Astrocyte (in vitro differentiated cells and primary cell): ENCODE data around the gene GSN. TPM values are rescaled to one million over a fixed set of nuclear protein-coding genes. Genes with fewer than 3 reads are reported as not detected.
A peak's percentile ranks its signal among the peaks of the same experiment; 100 is the strongest.

Experiments
- DNase-seq: peaks from one replicate; pipeline ENCODE4 v3.0.0-alpha.2; 2010; ENCODE audit warnings: low read depth
- FAIRE-seq: peaks from 2 replicates; lab custom pipeline; 2011; peaks lifted over from hg19 to GRCh38; lab: Jason Lieb, UNC
- H2AFZ ChIP-seq: 2 replicates; pipeline ENCODE4 v1.6.0; 2012; ENCODE audit warnings: low read depth, low read length, inconsistent platforms
- H3K27ac ChIP-seq: 2 replicates; pipeline ENCODE4 v1.5.1; 2011; ENCODE audit warnings: low read depth, low read length, inconsistent platforms
- H3K27me3 ChIP-seq: 2 replicates; pipeline ENCODE4 v1.6.0; 2011; ENCODE audit warnings: low read length, inconsistent platforms; ENCODE audit not compliant: insufficient read depth
- H3K36me3 ChIP-seq: 2 replicates; pipeline ENCODE4 v1.5.1; 2011; ENCODE audit warnings: low read length, inconsistent platforms; ENCODE audit not compliant: insufficient read depth
- H3K4me1 ChIP-seq: 2 replicates; pipeline ENCODE4 v1.5.1; 2011; ENCODE audit warnings: low read length, inconsistent platforms; ENCODE audit not compliant: insufficient read depth
- H3K4me2 ChIP-seq: 2 replicates; pipeline ENCODE4 v1.6.0; 2012; ENCODE audit warnings: low read length, inconsistent platforms
- H3K4me3 ChIP-seq: 2 replicates; pipeline ENCODE4 v1.5.1; 2011; ENCODE audit warnings: low read depth, mild to moderate bottlenecking, low read length, inconsistent platforms; ENCODE audit not compliant: insufficient read depth
- H3K79me2 ChIP-seq: 2 replicates; pipeline ENCODE4 v1.6.0; 2012; ENCODE audit warnings: mild to moderate bottlenecking, low read length, inconsistent platforms; ENCODE audit not compliant: insufficient read depth
- H3K9ac ChIP-seq: 2 replicates; pipeline ENCODE4 v1.6.0; 2012; ENCODE audit warnings: mild to moderate bottlenecking, low read length, inconsistent platforms
- H3K9me3 ChIP-seq: 2 replicates; pipeline ENCODE4 v1.5.1; 2012; ENCODE audit warnings: low read depth, mild to moderate bottlenecking, low read length, inconsistent platforms; ENCODE audit not compliant: insufficient read depth
- H4K20me1 ChIP-seq: 2 replicates; pipeline ENCODE4 v1.6.0; 2012; ENCODE audit warnings: low read length, inconsistent platforms; ENCODE audit not compliant: insufficient read depth
- H3K27ac Mint-ChIP-seq: one replicate; pipeline ENCODE4 v1.8.0; 2021; ENCODE audit warnings: mild to moderate bottlenecking, mixed read lengths; ENCODE audit not compliant: unreplicated experiment
- H3K27me3 Mint-ChIP-seq: one replicate; pipeline ENCODE4 v1.8.0; 2021; ENCODE audit warnings: low read depth, mixed read lengths; ENCODE audit not compliant: unreplicated experiment
- H3K36me3 Mint-ChIP-seq: one replicate; pipeline ENCODE4 v1.8.0; 2021; ENCODE audit warnings: low read depth, mixed read lengths; ENCODE audit not compliant: unreplicated experiment
- H3K4me1 Mint-ChIP-seq: one replicate; pipeline ENCODE4 v1.8.0; 2021; ENCODE audit warnings: low read depth, mixed read lengths; ENCODE audit not compliant: unreplicated experiment
- H3K4me3 Mint-ChIP-seq: one replicate; pipeline ENCODE4 v1.8.0; 2021; ENCODE audit warnings: mild to moderate bottlenecking, moderate library complexity, mixed read lengths; ENCODE audit not compliant: unreplicated experiment
- H3K9me3 Mint-ChIP-seq: one replicate; pipeline ENCODE4 v1.8.0; 2021; ENCODE audit warnings: mild to moderate bottlenecking, mixed read lengths; ENCODE audit not compliant: unreplicated experiment
- CTCF ChIP-seq: IDR thresholded peaks from 2 replicates; pipeline ENCODE4 v1.5.1; 2011; ENCODE audit warnings: low read depth, mild to moderate bottlenecking, inconsistent platforms, low read length, moderate library complexity; ENCODE audit not compliant: insufficient read depth
- EZH2 ChIP-seq: IDR thresholded peaks from 2 replicates; pipeline ENCODE4 v1.6.1; 2012; ENCODE audit warnings: mild to moderate bottlenecking, low read length, inconsistent platforms; ENCODE audit not compliant: insufficient read depth
- total RNA-seq: library from RNA; stranded (reverse); gene quantifications from 2 replicates; pipeline ENCODE4 v1.2.1, GENCODE V29; 2021

GSN gene
- total RNA-seq, 1 donor from 2014 or later = 260 TPM

- Histone ChIP-seq H2AFZ (no peak overlapping the region), H3K4me3 (no peak overlapping the region), H4K20me1 (peaks cover 3% of the 10 kb centered on the region), H3K9ac (no peak overlapping the region), H3K27ac (peak overlapping the region; percentile 24), H3K27me3 (no peaks in the 10 kb centered on the region), H3K79me2 (no peaks in the 10 kb centered on the region), H3K4me1 (peaks cover 24% of the 10 kb centered on the region), H3K36me3 (peaks cover 48% of the 10 kb centered on the region), H3K4me2 (no peak overlapping the region), H3K9me3 (no peaks in the 10 kb centered on the region)
- FAIRE-seq (no peak), DNase-seq (no peak)
- TF ChIP-seq CTCF (no peak), EZH2 (no peak)
- Mint-ChIP-seq H3K36me3 (peaks cover 29% of the 10 kb centered on the region), H3K4me1 (peaks cover 11% of the 10 kb centered on the region), H3K9me3 (no peaks in the 10 kb centered on the region), H3K4me3 (no peak overlapping the region), H3K27ac (no peak overlapping the region), H3K27me3 (no peaks in the 10 kb centered on the region)
Observed at GRCh38 chr9:121325387-121325786, 57.4 kb downstream of the GSN start.

- Mint-ChIP-seq H3K9me3 (no peaks in the 10 kb centered on the region), H3K4me3 (no peak overlapping the region), H3K27ac (no peak overlapping the region), H3K27me3 (no peaks in the 10 kb centered on the region), H3K36me3 (peaks cover 34% of the 10 kb centered on the region), H3K4me1 (peaks cover 8% of the 10 kb centered on the region)
- FAIRE-seq (no peak), DNase-seq (peak; percentile 45)
- peak overlapping the region; percentile 24 for H3K27ac ChIP-seq
- no peak overlapping the region for H3K4me3 ChIP-seq
- H3K27me3 ChIP-seq = no peaks in the 10 kb centered on the region
- no peaks in the 10 kb centered on the region for H3K9me3 ChIP-seq
- H3K79me2 ChIP-seq = no peaks in the 10 kb centered on the region
- peaks cover 16% of the 10 kb centered on the region for H3K4me1 ChIP-seq
- no peak overlapping the region for H3K9ac ChIP-seq
- H2AFZ ChIP-seq = no peak overlapping the region
- H3K36me3 ChIP-seq = peaks cover 53% of the 10 kb centered on the region
- TF ChIP-seq EZH2 (no peak), CTCF (no peak)
- H4K20me1 ChIP-seq = peaks cover 6% of the 10 kb centered on the region
- H3K4me2 ChIP-seq = no peak overlapping the region
Observed at GRCh38 chr9:121326130-121326838, 58.3 kb downstream of the GSN start.

GRCh38 chr9:121326901-121327613, 59.1 kb downstream of the GSN start:
- Histone ChIP-seq H2AFZ (no peak overlapping the region), H3K9ac (no peak overlapping the region), H3K27me3 (no peaks in the 10 kb centered on the region), H4K20me1 (peaks cover 7% of the 10 kb centered on the region), H3K4me1 (peaks cover 15% of the 10 kb centered on the region), H3K4me2 (no peak overlapping the region), H3K4me3 (no peak overlapping the region), H3K36me3 (peaks cover 56% of the 10 kb centered on the region), H3K9me3 (no peaks in the 10 kb centered on the region), H3K79me2 (no peaks in the 10 kb centered on the region), H3K27ac (no peak overlapping the region)
- Mint-ChIP-seq H3K4me3 (no peak overlapping the region), H3K27ac (no peak overlapping the region), H3K4me1 (peaks cover 7% of the 10 kb centered on the region), H3K27me3 (no peaks in the 10 kb centered on the region), H3K9me3 (no peaks in the 10 kb centered on the region), H3K36me3 (peaks cover 35% of the 10 kb centered on the region)
- DNase-seq = no peak
- TF ChIP-seq EZH2 (no peak), CTCF (no peak)
- no peak for FAIRE-seq
